Subcutaneous adipose tissue (tissue), 4 donors: ENCODE data around the gene IGLON5. TPM values are rescaled to one million over a fixed set of nuclear protein-coding genes. Genes with fewer than 3 reads are reported as not detected.

Source experiments
- CTCF ChIP-seq: fragments of 450-650 bp; IDR thresholded peaks from one replicate; pipeline ENCODE4 v1.5.1; 2016; ENCODE audit warnings: low read depth, mild to moderate bottlenecking, control low read depth, antibody characterized with exemption, moderate library complexity
- total RNA-seq, 4 donors: library from RNA; depleted of rRNA; stranded (reverse); fragments of >200 nt; gene quantifications; one replicate each; pipeline ENCODE4 v1.1.0, GENCODE V29; 2016

Gene IGLON5
- total RNA-seq, 4 donors from 2014 or later = 0.17 to 0.82 (median 0.22) TPM; not detected in 1

GRCh38 chr19:51372021-51372648 is 60.7 kb downstream of the IGLON5 start:
- TF ChIP-seq CTCF = no peak

- TF ChIP-seq CTCF = no peak
These were observed 61.4 kb downstream of the IGLON5 start, which contains the start of gene NKG7 for GRCh38 chr19:51372649-51373504. NKG7 (minus strand) TSS chr19:51372654; CDS start chr19:51372535, 119 bp downstream.

- TF ChIP-seq CTCF = no peak
These were observed 64.2 kb downstream of the IGLON5 start for GRCh38 chr19:51375504-51376221.

GRCh38 chr19:51377422-51377821 is 66.0 kb downstream of the IGLON5 start:
- TF ChIP-seq CTCF = no peak

- TF ChIP-seq CTCF = no peak
These were observed 68.9 kb downstream of the IGLON5 start for GRCh38 chr19:51380379-51380778.

Other genes starting within 250 kb of the IGLON5 start
- not detected for gene KLK13, start 246.6 kb upstream of the IGLON5 start, total RNA-seq
- gene KLK14, start 228.8 kb upstream of the IGLON5 start, total RNA-seq = not detected
- 1 to 10 TPM; 2.8 to 8.5 (median 4.6) TPM for gene CTU1, start 203.2 kb upstream of the IGLON5 start, total RNA-seq
- 10 to 100 TPM in 2 of 4 donors, 1 to 10 TPM in 2; 5.5 to 34.7 (median 11.3) TPM for gene SIGLEC9, start 186.7 kb upstream of the IGLON5 start, total RNA-seq
- gene SIGLEC7, start 169.3 kb upstream of the IGLON5 start, total RNA-seq = 10 to 100 TPM in 1 of 4 donors, 1 to 10 TPM in 2, under 1 TPM in 1; 0.57 to 13.4 (median 4.2) TPM
- 10 to 100 TPM in 3 of 4 donors, 1 to 10 TPM in 1; 4.7 to 32.1 (median 13.0) TPM for gene CD33, start 86.6 kb upstream of the IGLON5 start, total RNA-seq
- gene SIGLECL1, start 60.6 kb upstream of the IGLON5 start, total RNA-seq = not detected
- gene VSIG10L, start 30.5 kb downstream of the IGLON5 start, total RNA-seq = 1 to 10 TPM in 1 of 4 donors, under 1 TPM in 3; 0.44 to 1.4 (median 0.61) TPM
- 100 to 1,000 TPM; 116 to 444 (median 155) TPM for gene ETFB, start 54.7 kb downstream of the IGLON5 start, total RNA-seq
- gene CLDND2, start 57.4 kb downstream of the IGLON5 start, total RNA-seq = not detected
- gene NKG7, start 61.0 kb downstream of the IGLON5 start, total RNA-seq = 1 to 10 TPM; 1.6 to 3.7 (median 2.7) TPM
- gene LIM2, start 76.3 kb downstream of the IGLON5 start, total RNA-seq = not detected
- not detected for gene C19orf84, start 78.9 kb downstream of the IGLON5 start, total RNA-seq
- gene SIGLEC10, start 106.0 kb downstream of the IGLON5 start, total RNA-seq = 1 to 10 TPM in 2 of 4 donors, under 1 TPM in 1, not detected in 1; 0.66 to 1.8 (median 1.7) TPM
- gene SIGLEC8, start 146.8 kb downstream of the IGLON5 start, total RNA-seq = under 1 TPM; 0.17 to 0.94 (median 0.38) TPM
- gene CEACAM18, start 166.9 kb downstream of the IGLON5 start, total RNA-seq = not detected
- not detected for gene SIGLEC12, start 190.2 kb downstream of the IGLON5 start, total RNA-seq
- gene SIGLEC6, start 220.0 kb downstream of the IGLON5 start, total RNA-seq = 1 to 10 TPM in 3 of 4 donors, not detected in 1; 1.5 to 2.9 (median 2.5) TPM